HG03457 (cell line): ENCODE data around the gene DTX3.

Experiments used
- ATAC-seq: cut with Tn5 transposase; IDR thresholded peaks from one replicate; pipeline ENCODE4 v1.9.1; 2021; ENCODE audit warnings: moderate number of reproducible peaks; ENCODE audit not compliant: unreplicated experiment

Gene DTX3

GRCh38 chr12:57619434-57620244, 15.0 kb downstream of the DTX3 start:
- no peak for ATAC-seq

GRCh38 chr12:57620245-57620935, 15.8 kb downstream of the DTX3 start:
- ATAC-seq, result no peak

- no peak for ATAC-seq
Measured at GRCh38 chr12:57620936-57621496, 16.4 kb downstream of the DTX3 start.

- ATAC-seq, result no peak
Measured at GRCh38 chr12:57621497-57622292, 17.1 kb downstream of the DTX3 start.

- ATAC-seq, result no peak
Measured at GRCh38 chr12:57622293-57623245, 17.9 kb downstream of the DTX3 start.

GRCh38 chr12:57623385-57623784, 18.8 kb downstream of the DTX3 start:
- ATAC-seq, result no peak

- no peak for ATAC-seq
Measured at GRCh38 chr12:57623811-57624390, 19.3 kb downstream of the DTX3 start.

- ATAC-seq, result no peak
Measured at GRCh38 chr12:57624441-57625220, 20.0 kb downstream of the DTX3 start.

- ATAC-seq, result no peak
Measured at GRCh38 chr12:57625261-57626032, 20.8 kb downstream of the DTX3 start.

GRCh38 chr12:57626111-57626920, 21.7 kb downstream of the DTX3 start:
- ATAC-seq, result no peak

GRCh38 chr12:57626921-57627445, 22.4 kb downstream of the DTX3 start:
- ATAC-seq, result no peak

- ATAC-seq, result no peak
Measured at GRCh38 chr12:57627501-57628279, 23.1 kb downstream of the DTX3 start.

- ATAC-seq, result no peak
Measured at GRCh38 chr12:57628280-57629191, 23.9 kb downstream of the DTX3 start.

- ATAC-seq, result no peak
Measured at GRCh38 chr12:57629897-57630471, 25.4 kb downstream of the DTX3 start.

GRCh38 chr12:57630891-57631433, 26.3 kb downstream of the DTX3 start:
- ATAC-seq, result no peak
